B cell (primary cell): ENCODE data around the gene IL12RB1. TPM values are rescaled to one million over a fixed set of nuclear protein-coding genes. Genes with fewer than 3 reads are reported as not detected.

ENCODE experiments used
- ATAC-seq: fragments of 200-7000 bp; cut with Tn5 transposase; one replicate; pipeline ENCODE4 v1.10.0; 2021; ENCODE audit warnings: low read depth, mild to moderate bottlenecking, moderate number of reproducible peaks, moderate library complexity
- CTCF ChIA-PET: fragments of 350-600 bp; sonication (Branson Sonifier 250); formaldehyde crosslinking; loops from one replicate; lab custom pipeline; 2021; ENCODE audit warnings: antibody characterized with exemption, inconsistent platforms; lab: Charles Lee
- POLR2A ChIA-PET: fragments of 350-600 bp; sonication (Branson Sonifier 250); formaldehyde crosslinking; loops from one replicate; lab custom pipeline; 2021; ENCODE audit warnings: antibody characterized with exemption; lab: Charles Lee
- DNase-seq: peaks from one replicate; pipeline ENCODE4 v3.0.0; 2013
- H2AFZ ChIP-seq: 2 replicates; pipeline ENCODE4 v1.6.1; 2012; ENCODE audit warnings: mild to moderate bottlenecking, low read depth, low read length; ENCODE audit not compliant: insufficient read depth, poor library complexity, severe bottlenecking
- H3K27ac ChIP-seq, 2 donors: 1 replicate in 1 of 2; 2 replicates in 1 of 2; pipeline ENCODE4 v1.5.1; 2012 to 2013; ENCODE audit warnings: low read length in 2 of 2, mild to moderate bottlenecking in 2 of 2, moderate library complexity in 1 of 2
- H3K27me3 ChIP-seq, 4 experiments: fragments of 200-600 bp in 1 of 4; sonication (generic) in 1 of 4; replicated peaks in 1 of 4; 1 replicate in 2 of 4; 2 replicates in 2 of 4; pipeline versions ENCODE4 v1.6.1 to v1.7.0; 2013 to 2016; ENCODE audit warnings: low read length in 3 of 4, mild to moderate bottlenecking in 2 of 4, mixed read lengths in 1 of 4, moderate library complexity in 1 of 4; ENCODE audit not compliant: insufficient read depth in 4 of 4, control insufficient read depth in 3 of 4; ENCODE audit errors: control extremely low read depth in 1 of 4
- H3K36me3 ChIP-seq, 2 experiments: replicated peaks in 1 of 2; 1 replicate in 1 of 2; 2 replicates in 1 of 2; pipeline versions ENCODE4 v1.6.1 to v1.7.1; 2013; ENCODE audit warnings: low read length in 1 of 2; ENCODE audit not compliant: insufficient read depth in 2 of 2, control insufficient read depth in 1 of 2; ENCODE audit errors: control extremely low read depth in 1 of 2, extremely low read depth in 1 of 2
- H3K4me1 ChIP-seq, 2 donors: fragments of 200-600 bp in 1 of 2; sonication (generic) in 1 of 2; 1 replicate in 1 of 2; 2 replicates in 1 of 2; pipeline versions ENCODE4 v1.5.1 to v1.6.1; 2013 to 2017; ENCODE audit warnings: low read length in 2 of 2; ENCODE audit not compliant: control insufficient read depth in 2 of 2, insufficient read depth in 2 of 2
- H3K4me2 ChIP-seq: replicated peaks from 2 replicates; pipeline ENCODE3; 2012; ENCODE audit warnings: mild to moderate bottlenecking, low read depth, low read length; ENCODE audit not compliant: poor library complexity, severe bottlenecking
- H3K4me3 ChIP-seq, 5 experiments: fragments of 200-600 bp in 1 of 5; sonication (generic) in 1 of 5; 1 replicate in 3 of 5; 2 replicates in 2 of 5; pipeline versions ENCODE4 v1.5.1 to v1.7.0; 2011 to 2016; ENCODE audit warnings: low read length in 4 of 5, mild to moderate bottlenecking in 4 of 5, low read depth in 2 of 5, control low read depth in 1 of 5, moderate library complexity in 1 of 5; ENCODE audit not compliant: insufficient read depth in 1 of 5; ENCODE audit errors: control extremely low read depth in 1 of 5, extremely low read depth in 1 of 5
- H3K79me2 ChIP-seq: fragments of 200-600 bp; sonication (generic); one replicate; pipeline ENCODE4 v1.6.0; 2016; ENCODE audit warnings: low read length; ENCODE audit not compliant: control insufficient read depth, insufficient read depth
- H3K9ac ChIP-seq: fragments of 200-600 bp; sonication (generic); 2 replicates; pipeline ENCODE4 v1.6.1; 2017; ENCODE audit warnings: mild to moderate bottlenecking, low read length, moderate library complexity
- H3K9me3 ChIP-seq, 3 donors: one replicate each; pipeline versions ENCODE4 v1.6.1 to v1.7.1; 2013; ENCODE audit warnings: low read length in 2 of 3; ENCODE audit not compliant: control insufficient read depth in 2 of 3, insufficient read depth in 1 of 3; ENCODE audit errors: control extremely low read depth in 1 of 3
- H4K20me1 ChIP-seq: 2 replicates; pipeline ENCODE4 v1.6.0; 2012; ENCODE audit warnings: mild to moderate bottlenecking, low read length; ENCODE audit not compliant: insufficient read depth, control insufficient read depth, poor library complexity, severe bottlenecking
- H3K27ac Mint-ChIP-seq: one replicate; pipeline ENCODE4 v1.8.0; 2021; ENCODE audit warnings: mixed read lengths
- H3K27me3 Mint-ChIP-seq: one replicate; pipeline ENCODE4 v1.8.0; 2021; ENCODE audit warnings: mixed read lengths
- H3K4me1 Mint-ChIP-seq: one replicate; pipeline ENCODE4 v1.8.0; 2021; ENCODE audit warnings: mixed read lengths
- H3K4me3 Mint-ChIP-seq: one replicate; pipeline ENCODE4 v1.8.0; 2021; ENCODE audit warnings: mixed read lengths
- H3K9me3 Mint-ChIP-seq: one replicate; pipeline ENCODE4 v1.8.0; 2022; ENCODE audit warnings: mixed read lengths; ENCODE audit not compliant: insufficient read depth
- EZH2 ChIP-seq: IDR thresholded peaks from 2 replicates; pipeline ENCODE4 v1.6.1; 2012; ENCODE audit warnings: borderline replicate concordance, low read depth, mild to moderate bottlenecking, moderate library complexity, low read length; ENCODE audit not compliant: insufficient read depth, poor library complexity, severe bottlenecking
- WGBS: methylation state at CpG from one replicate; pipeline ENCODE4 v1.1.5; 2013; ENCODE audit warnings: missing lambda C conversion rate; ENCODE audit not compliant: insufficient coverage; 5-methylcytosine and 5-hydroxymethylcytosine counted together
- intact Hi-C: fragments of 100-400 bp; cut with micrococcal nuclease; formaldehyde crosslinking; loops from one replicate; pipeline ENCODE4 v1.10.0; 2022
- polyA plus RNA-seq: library from polyadenylated mRNA; depleted of rRNA; stranded (reverse); fragments of >200 nt; gene quantifications from 2 replicates; pipeline ENCODE4 v1.2.3, GENCODE V29; 2012
- total RNA-seq, 2 donors: library from RNA; stranded (reverse); fragments of 120-200 nt in 1 of 2; gene quantifications; 1 replicate in 1 of 2; 2 replicates in 1 of 2; pipeline versions ENCODE4 v1.2.3 to v1.2.4, GENCODE V29; 2013 to 2022
- TF ChIP-seq, protein P1 (sequence below): fragments of 200-600 bp; IDR thresholded peaks from one replicate; pipeline ENCODE4 v1.8.0; 2022; ENCODE audit warnings: antibody characterized with exemption, mild to moderate bottlenecking

Gene IL12RB1
- total and polyA plus RNA-seq, 2 donors (not counting 1 experiment from before 2014, with no cell fraction given) = 18.8 to 24.5 TPM

DNA sequence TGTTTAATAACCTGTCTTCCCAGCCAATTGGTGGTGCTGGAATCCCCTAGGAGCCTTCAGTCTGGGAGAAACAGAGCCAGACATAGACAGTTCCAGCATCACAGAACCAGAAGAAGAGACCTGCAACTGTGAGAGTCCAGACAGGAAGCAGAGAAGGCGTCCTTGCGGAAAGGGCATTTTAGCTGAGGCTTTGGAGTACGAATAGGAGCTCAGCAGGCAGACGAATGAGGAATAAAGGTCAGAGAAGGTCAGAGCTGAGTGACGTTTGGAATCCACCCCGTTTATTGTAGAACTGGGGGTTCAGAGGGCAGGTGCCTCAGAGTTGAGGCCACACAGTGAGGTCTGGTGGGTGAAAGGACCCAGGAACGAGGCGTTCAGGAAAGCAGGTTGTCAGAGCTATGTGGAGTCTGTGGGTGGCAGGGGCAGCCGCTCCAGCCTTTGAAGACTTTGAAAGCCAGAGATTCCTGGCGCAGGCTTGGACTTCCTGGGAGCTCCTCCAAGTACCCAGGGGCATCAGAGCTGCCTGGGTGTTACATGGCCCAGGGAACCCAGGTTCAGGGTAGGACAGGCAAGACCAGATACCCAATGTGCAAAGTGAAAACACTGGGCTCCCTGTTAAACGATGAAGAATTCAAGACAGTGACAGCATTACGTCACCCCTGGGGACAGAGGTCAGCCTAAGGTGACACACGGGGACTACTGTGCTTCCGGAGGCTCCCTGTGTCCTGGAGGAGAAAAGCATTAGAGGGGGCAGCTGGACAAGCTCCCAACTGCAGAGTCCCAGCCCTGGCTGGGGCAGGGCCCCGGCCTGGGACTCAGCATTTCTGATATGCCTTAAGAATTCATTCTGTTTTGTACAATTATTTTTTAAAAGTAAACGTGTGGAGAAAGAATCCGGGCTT lies 73.3 kb downstream of the IL12RB1 start:
- Mint-ChIP-seq H3K27me3 (no peaks in the 10 kb centered on the region), H3K4me1 (peaks cover 60% of the 10 kb centered on the region), H3K27ac (peak overlapping the region; percentile 88), H3K4me3 (peak overlapping the region; percentile 53), H3K9me3 (no peaks in the 10 kb centered on the region)
- Histone ChIP-seq H3K9me3 (no peaks in the 10 kb centered on the region), H3K79me2 (peaks cover 20% of the 10 kb centered on the region), H3K4me3 (no peak overlapping the region), H3K4me1 (peaks cover 16 to 41% of the 10 kb centered on the region in 2 donors), H3K4me2 (no peak overlapping the region), H4K20me1 (peaks cover 34% of the 10 kb centered on the region), H3K27me3 (no peaks in the 10 kb centered on the region), H3K9ac (no peak overlapping the region), H3K36me3 (peaks cover 10 to 59% of the 10 kb centered on the region in 2 experiments), H2AFZ (no peak overlapping the region), H3K27ac (peak overlapping the region in 1 of 2 donors; percentile 56)
- ChIA-PET CTCF (interaction anchor here (0.5 to 23.7 kb wide), 5 partner anchors 10 to 171 kb away, joined by 3 to 345 read pairs (median 3); no protein-coding TSS in a partner anchor), POLR2A (interaction anchor here (0.6 to 10.2 kb wide), 4 partner anchors 8 to 91 kb away, joined by 3 to 137 read pairs (median 26); no protein-coding TSS in a partner anchor)
- 92% methylated on average over 14 of the region's 17 CpGs for WGBS
- DNase-seq = peak; percentile 32
- no peak for TF ChIP-seq EZH2
- TF ChIP-seq, protein P1, sequence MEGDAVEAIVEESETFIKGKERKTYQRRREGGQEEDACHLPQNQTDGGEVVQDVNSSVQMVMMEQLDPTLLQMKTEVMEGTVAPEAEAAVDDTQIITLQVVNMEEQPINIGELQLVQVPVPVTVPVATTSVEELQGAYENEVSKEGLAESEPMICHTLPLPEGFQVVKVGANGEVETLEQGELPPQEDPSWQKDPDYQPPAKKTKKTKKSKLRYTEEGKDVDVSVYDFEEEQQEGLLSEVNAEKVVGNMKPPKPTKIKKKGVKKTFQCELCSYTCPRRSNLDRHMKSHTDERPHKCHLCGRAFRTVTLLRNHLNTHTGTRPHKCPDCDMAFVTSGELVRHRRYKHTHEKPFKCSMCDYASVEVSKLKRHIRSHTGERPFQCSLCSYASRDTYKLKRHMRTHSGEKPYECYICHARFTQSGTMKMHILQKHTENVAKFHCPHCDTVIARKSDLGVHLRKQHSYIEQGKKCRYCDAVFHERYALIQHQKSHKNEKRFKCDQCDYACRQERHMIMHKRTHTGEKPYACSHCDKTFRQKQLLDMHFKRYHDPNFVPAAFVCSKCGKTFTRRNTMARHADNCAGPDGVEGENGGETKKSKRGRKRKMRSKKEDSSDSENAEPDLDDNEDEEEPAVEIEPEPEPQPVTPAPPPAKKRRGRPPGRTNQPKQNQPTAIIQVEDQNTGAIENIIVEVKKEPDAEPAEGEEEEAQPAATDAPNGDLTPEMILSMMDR = no peak
- no peak for ATAC-seq
- intact Hi-C loops = no loop called here

GRCh38 chr19:18010149-18010548 lies 76.6 kb downstream of the IL12RB1 start:
- POLR2A ChIA-PET = interaction anchor here (0.7 to 10.2 kb wide), 8 partner anchors 10 to 89 kb away, joined by 3 to 137 read pairs (median 4); no protein-coding TSS in a partner anchor
- no peak for TF ChIP-seq EZH2
- TF ChIP-seq, protein P1 = no peak
- H3K27ac Mint-ChIP-seq = peak overlapping the region; percentile 65
- no peaks in the 10 kb centered on the region for H3K27me3 ChIP-seq
- no peaks in the 10 kb centered on the region for H3K9me3 Mint-ChIP-seq
- H3K9ac ChIP-seq = no peak overlapping the region
- intact Hi-C loops = no loop called here
- CTCF ChIA-PET = interaction anchor here (1.1 to 23.7 kb wide), 4 partner anchors 34 to 151 kb away, joined by 4 to 345 read pairs (median 34); partner anchors contain the start of gene RPL18A
- H3K4me1 Mint-ChIP-seq = peaks cover 53% of the 10 kb centered on the region
- peaks cover 38% of the 10 kb centered on the region for H4K20me1 ChIP-seq
- H3K9me3 ChIP-seq = peaks cover 0 to 5% (median 0%) of the 10 kb centered on the region in 3 donors
- peaks cover 22 to 39% of the 10 kb centered on the region in 2 donors for H3K4me1 ChIP-seq
- no peak overlapping the region for H2AFZ ChIP-seq
- ATAC-seq (no peak), DNase-seq (peak; percentile 31)
- no peak overlapping the region for H3K4me3 ChIP-seq
- WGBS = 93% methylated on average over 11 of the region's 11 CpGs
- H3K27ac ChIP-seq = no peak overlapping the region
- peaks cover 38% of the 10 kb centered on the region for H3K79me2 ChIP-seq
- peak overlapping the region; percentile 82 for H3K4me3 Mint-ChIP-seq
- no peak overlapping the region for H3K4me2 ChIP-seq
- H3K36me3 ChIP-seq = peaks cover 6 to 59% of the 10 kb centered on the region in 2 experiments
- H3K27me3 Mint-ChIP-seq = no peaks in the 10 kb centered on the region
